Endothelial cell of umbilical vein (primary cell): ENCODE results near the gene AKT1.

Experiments
- GATA2 ChIP-seq: IDR thresholded peaks from 2 replicates; pipeline ENCODE4 v1.7.0; 2011; ENCODE audit warnings: low read depth, mild to moderate bottlenecking, moderate library complexity, mixed read lengths, low read length; ENCODE audit not compliant: insufficient read length, insufficient read depth
- POLR2A ChIP-seq: IDR thresholded peaks from 2 replicates; pipeline ENCODE4 v1.6.1; 2012; ENCODE audit warnings: low read depth, mild to moderate bottlenecking, control low read depth, low read length
- TF ChIP-seq, protein P1 (sequence below), 2 donors: IDR thresholded peaks; 1 replicate in 1 of 2; 2 replicates in 1 of 2; pipeline ENCODE4 v1.5.1; 2011; ENCODE audit warnings: low read length in 2 of 2, mild to moderate bottlenecking in 2 of 2, moderate library complexity in 2 of 2, control low read depth in 1 of 2, inconsistent platforms in 1 of 2, low read depth in 1 of 2; ENCODE audit not compliant: insufficient read depth in 1 of 2; ENCODE audit errors: extremely low read depth in 1 of 2

DNA sequence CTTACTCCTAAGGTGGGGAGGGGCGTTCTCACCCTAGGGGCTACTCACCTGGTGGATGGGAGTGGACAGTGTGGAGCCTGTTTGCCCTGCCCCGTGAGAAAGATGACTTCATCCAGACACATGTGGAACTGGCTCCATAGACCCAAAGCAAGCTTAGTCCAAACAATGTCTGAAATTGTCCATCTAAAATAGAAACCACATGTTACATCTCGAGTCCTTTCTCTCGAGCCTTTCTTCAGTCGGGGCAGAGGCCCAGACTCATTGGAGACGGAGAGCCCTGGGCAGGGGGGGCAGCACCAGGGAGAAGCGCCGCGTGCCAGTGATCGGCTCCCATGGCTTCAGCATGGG is 38.3 kb downstream of the AKT1 start:
- no peak for TF ChIP-seq POLR2A
- TF ChIP-seq GATA2, result no peak
- TF ChIP-seq, protein P1, sequence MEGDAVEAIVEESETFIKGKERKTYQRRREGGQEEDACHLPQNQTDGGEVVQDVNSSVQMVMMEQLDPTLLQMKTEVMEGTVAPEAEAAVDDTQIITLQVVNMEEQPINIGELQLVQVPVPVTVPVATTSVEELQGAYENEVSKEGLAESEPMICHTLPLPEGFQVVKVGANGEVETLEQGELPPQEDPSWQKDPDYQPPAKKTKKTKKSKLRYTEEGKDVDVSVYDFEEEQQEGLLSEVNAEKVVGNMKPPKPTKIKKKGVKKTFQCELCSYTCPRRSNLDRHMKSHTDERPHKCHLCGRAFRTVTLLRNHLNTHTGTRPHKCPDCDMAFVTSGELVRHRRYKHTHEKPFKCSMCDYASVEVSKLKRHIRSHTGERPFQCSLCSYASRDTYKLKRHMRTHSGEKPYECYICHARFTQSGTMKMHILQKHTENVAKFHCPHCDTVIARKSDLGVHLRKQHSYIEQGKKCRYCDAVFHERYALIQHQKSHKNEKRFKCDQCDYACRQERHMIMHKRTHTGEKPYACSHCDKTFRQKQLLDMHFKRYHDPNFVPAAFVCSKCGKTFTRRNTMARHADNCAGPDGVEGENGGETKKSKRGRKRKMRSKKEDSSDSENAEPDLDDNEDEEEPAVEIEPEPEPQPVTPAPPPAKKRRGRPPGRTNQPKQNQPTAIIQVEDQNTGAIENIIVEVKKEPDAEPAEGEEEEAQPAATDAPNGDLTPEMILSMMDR (IDR thresholded peaks at IDR 0.05; ENCODE audit: extremely low read depth in 1 of 2, insufficient read depth in 1 of 2, low read depth in 1 of 2, low read length in 2 of 2), result no peak
